Astrocyte (in vitro differentiated cells and primary cell): ENCODE results near the gene MAPKAP1.

ENCODE experiments used
- EZH2 ChIP-seq: IDR thresholded peaks from 2 replicates; pipeline ENCODE4 v1.6.1; 2012; ENCODE audit warnings: mild to moderate bottlenecking, low read length, inconsistent platforms; ENCODE audit not compliant: insufficient read depth
- TF ChIP-seq, protein P1 (sequence below): IDR thresholded peaks from 2 replicates; pipeline ENCODE4 v1.5.1; 2011; ENCODE audit warnings: low read depth, mild to moderate bottlenecking, inconsistent platforms, low read length, moderate library complexity; ENCODE audit not compliant: insufficient read depth

DNA sequence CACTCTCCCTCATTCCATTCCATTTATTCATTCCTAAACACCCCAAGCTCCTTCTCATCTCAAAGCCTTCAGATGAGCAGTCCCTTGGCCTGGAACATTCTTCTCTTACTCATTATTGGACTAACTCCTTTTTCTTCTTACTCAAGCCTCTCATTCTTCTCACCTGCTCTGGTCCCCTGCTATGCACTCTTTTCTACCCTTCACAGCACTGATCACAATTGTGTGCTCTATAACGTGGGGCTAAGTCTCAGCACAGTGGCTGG, 212.4 kb downstream of the MAPKAP1 start:
- TF ChIP-seq, protein P1, sequence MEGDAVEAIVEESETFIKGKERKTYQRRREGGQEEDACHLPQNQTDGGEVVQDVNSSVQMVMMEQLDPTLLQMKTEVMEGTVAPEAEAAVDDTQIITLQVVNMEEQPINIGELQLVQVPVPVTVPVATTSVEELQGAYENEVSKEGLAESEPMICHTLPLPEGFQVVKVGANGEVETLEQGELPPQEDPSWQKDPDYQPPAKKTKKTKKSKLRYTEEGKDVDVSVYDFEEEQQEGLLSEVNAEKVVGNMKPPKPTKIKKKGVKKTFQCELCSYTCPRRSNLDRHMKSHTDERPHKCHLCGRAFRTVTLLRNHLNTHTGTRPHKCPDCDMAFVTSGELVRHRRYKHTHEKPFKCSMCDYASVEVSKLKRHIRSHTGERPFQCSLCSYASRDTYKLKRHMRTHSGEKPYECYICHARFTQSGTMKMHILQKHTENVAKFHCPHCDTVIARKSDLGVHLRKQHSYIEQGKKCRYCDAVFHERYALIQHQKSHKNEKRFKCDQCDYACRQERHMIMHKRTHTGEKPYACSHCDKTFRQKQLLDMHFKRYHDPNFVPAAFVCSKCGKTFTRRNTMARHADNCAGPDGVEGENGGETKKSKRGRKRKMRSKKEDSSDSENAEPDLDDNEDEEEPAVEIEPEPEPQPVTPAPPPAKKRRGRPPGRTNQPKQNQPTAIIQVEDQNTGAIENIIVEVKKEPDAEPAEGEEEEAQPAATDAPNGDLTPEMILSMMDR: no peak
- TF ChIP-seq EZH2: no peak
